H7 (cell line): ENCODE results near the gene INAFM1. TPM values are rescaled to one million over a fixed set of nuclear protein-coding genes. Genes with fewer than 3 reads are reported as not detected.
"Not testable (repeated sequence)": the region's sequence is repeated elsewhere in the genome, so short reads cannot be mapped to it uniquely, and the experiment has no call there.

Experiments
- DNase-seq: peaks from one replicate; pipeline ENCODE4 v3.0.0; 2012
- H3K27me3 ChIP-seq: 2 replicates; pipeline ENCODE4 v1.6.0; 2011; ENCODE audit warnings: mild to moderate bottlenecking, low read length; ENCODE audit not compliant: control insufficient read depth, insufficient read depth
- H3K36me3 ChIP-seq: replicated peaks from 2 replicates; pipeline ENCODE4 v1.5.1; 2011; ENCODE audit warnings: low read length; ENCODE audit not compliant: control insufficient read depth, insufficient read depth
- H3K4me3 ChIP-seq: 2 replicates; pipeline ENCODE4 v1.5.1; 2011; ENCODE audit warnings: low read depth, mild to moderate bottlenecking, control low read depth, low read length, moderate library complexity; ENCODE audit not compliant: insufficient read depth
- total RNA-seq: library from RNA; depleted of rRNA; stranded (reverse); fragments of >200 nt; shearing (Covaris generic); gene quantifications from 2 replicates; pipeline ENCODE4 v1.2.3, GENCODE V29; 2014

The INAFM1 gene
- total RNA-seq, 1 experiment from 2014 or later = 2.0 TPM

DNA sequence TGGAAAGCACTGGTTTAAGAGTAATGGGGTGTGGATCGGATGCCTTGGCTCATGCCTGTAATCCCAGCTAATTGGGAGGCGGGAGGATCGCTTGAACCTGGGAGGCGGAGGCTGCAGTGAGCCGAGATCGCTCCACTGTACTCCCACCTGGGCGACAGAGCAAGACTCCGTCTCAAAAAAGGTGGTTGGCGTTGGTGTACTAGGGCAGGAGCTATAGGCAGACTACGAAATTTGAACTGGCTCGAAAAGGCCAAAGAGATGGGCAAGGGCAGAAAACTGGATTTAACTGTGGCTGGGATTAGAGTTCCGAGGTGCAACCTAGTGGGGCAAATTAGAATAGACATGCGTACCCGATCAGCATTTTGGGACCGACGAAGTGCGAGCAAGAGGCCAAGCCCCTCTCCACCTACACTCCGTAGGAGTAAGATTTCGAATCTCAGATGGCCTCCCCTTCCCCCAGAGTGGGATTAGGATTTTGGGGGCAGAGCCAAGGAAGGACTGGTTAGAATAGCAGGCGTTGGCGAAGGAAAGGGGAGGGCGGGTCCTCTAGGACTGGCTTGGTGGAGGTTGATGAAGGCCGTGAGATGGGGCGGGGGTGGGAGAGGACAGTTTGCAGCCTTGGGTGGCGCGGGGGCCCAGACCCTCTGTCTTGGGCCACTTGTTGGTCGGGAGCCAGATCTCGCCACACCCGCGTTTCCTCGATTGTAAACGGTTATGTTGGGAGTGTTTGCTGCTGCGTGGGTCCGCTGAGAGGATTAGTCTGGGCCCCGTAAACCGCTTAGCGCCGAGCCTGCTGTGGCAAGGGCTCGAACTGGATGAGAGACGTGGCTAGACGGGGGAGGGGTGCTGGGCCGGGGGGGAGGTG, 2.0 kb upstream of the INAFM1 start:
- peak; percentile 75 for DNase-seq
- peaks cover 11% of the 10 kb centered on the region for H3K27me3 ChIP-seq
- peaks cover 1% of the 10 kb centered on the region for H3K36me3 ChIP-seq
- H3K4me3 ChIP-seq = peak overlapping the region; percentile 78

DNA sequence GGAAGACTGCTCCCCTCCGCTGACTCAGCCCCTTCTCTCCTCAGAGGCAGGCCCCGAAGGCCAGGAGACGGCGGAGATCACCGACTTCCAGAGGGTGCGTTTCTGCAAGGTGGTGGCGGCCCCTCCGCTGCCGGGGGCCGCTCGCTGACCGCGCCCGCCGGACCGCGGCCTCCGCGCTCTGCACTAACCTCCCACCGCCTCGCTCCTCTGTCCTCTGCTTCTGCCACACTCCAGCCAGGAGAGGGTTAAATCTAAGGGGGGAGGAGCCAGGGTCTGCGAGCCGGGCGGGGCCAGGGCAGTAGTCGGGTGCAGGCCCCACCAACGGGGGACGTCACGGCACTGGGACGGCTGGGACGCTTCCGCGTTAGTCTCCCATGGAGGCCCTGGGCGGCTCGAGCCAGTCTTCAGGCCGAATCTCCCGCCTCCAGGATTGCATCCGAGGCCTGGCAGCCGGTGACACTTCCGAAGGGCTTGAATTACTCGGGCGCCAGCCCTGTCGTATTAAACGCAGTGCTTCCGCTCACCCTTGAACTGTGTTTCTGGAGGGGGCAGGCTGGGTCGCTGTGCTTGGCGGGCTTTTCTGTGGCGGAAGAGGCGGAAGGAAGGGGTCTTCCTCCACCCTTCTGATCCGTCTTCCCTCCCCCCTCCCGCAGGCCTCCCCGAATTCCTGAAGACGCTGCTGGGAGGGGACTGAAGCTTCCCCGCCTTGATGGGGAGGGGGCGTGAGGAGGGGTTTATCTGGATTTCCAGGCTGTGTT, 1.2 kb upstream of the INAFM1 start:
- Histone ChIP-seq H3K4me3 (peak overlapping the region; percentile 78), H3K36me3 (peaks cover 1% of the 10 kb centered on the region), H3K27me3 (peaks cover 11% of the 10 kb centered on the region)
- peak; percentile 98 for DNase-seq

DNA sequence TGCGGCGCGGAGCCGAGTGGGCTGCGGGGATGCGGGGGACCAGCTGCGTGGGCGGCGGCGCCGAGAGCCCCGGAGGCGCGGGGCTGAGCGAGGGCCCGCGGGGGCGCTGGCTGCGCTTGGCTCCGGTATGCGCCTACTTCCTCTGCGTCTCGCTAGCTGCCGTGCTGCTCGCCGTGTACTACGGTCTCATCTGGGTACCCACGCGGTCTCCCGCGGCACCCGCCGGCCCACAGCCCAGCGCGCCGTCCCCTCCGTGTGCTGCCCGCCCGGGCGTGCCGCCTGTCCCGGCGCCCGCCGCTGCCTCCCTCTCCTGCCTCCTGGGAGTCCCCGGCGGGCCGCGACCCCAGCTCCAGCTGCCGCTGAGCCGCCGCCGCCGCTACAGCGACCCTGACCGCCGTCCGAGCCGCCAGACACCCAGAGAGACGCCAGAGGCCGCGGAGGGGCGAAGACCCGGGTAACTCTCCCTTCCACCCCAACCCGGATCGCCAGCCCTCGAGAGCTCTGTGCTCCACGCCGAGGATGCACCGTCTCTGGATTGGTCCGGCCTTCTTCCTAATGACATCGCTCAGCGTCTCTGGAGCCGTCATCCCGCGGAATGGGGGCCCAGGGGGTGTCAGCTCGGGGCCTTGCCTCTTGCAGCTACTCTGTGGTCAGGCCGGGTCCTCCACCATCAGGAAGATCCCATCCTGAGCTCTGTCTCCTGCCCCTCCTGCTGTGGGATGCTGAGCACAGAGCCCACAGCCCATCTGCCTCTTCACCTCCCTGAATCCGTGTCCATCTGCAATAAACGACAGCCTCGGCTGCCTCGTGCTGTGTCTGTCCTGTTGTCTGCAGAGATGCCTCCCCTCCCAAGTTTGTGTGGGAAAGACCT, 441 bp downstream of the INAFM1 start:
- peaks cover 11% of the 10 kb centered on the region for H3K27me3 ChIP-seq
- peak; percentile 80 for DNase-seq
- peak overlapping the region; percentile 57 for H3K4me3 ChIP-seq
- peaks cover 1% of the 10 kb centered on the region for H3K36me3 ChIP-seq

DNA sequence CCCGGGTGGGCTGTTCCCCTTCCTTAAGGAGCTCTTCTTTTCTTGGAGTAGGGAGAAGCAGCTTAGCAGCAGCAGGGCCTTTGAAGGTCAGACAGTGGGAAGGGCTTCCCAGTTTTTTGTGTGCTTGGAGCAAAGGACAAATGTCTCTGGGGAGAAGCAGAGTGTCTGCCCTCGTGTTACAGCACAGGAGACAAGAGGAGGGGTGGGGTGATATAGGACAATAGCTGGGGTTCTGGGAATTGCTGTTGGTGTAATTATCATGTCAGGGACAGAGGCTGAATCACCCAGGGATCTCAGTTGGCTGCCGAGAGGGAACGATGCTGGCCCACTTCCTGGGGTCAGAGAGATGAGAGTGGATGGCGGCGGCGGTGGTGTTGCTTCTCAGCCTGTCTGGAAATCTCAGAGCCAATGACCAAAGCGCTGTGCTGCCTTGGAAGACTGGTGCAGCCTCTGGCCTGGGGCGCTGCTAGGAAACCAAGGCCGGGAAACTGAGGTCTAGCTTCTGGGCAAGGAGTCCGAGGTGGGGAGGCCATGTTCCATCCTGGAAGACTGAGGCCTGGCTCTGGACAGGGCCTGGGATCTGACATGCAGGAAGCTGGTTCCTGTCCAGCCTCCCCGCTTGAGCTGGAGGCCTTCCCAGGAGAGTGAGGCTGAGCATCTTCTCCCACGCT, 1.2 kb downstream of the INAFM1 start:
- peak; percentile 9 for DNase-seq
- peaks cover 11% of the 10 kb centered on the region for H3K27me3 ChIP-seq
- no peak overlapping the region for H3K4me3 ChIP-seq
- peaks cover 1% of the 10 kb centered on the region; the same call in 1 of the 2 replicates for H3K36me3 ChIP-seq

DNA sequence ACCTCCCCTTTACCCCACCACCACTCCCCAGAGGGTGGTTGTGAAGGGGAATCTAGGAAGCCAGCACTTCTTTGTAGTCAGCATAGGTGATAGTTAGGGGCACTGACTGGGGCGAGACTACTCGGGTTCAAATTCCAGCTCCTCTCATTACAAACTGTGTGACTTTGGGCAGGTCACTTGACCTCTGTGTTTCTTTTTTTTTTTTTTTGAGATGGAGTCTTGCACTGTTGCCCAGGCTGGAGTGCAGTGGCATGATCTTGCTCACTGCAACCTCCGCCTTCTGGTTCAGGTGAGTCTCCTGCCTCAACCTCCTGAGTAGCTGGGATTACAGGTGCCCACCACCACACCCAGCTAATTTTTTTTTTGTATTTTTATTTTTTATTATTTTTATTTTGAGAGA, 1.8 kb downstream of the INAFM1 start:
- not testable (repeated sequence) for DNase-seq, H3K4me3 ChIP-seq, H3K36me3 ChIP-seq
- peaks cover 11% of the 10 kb centered on the region for H3K27me3 ChIP-seq

DNA sequence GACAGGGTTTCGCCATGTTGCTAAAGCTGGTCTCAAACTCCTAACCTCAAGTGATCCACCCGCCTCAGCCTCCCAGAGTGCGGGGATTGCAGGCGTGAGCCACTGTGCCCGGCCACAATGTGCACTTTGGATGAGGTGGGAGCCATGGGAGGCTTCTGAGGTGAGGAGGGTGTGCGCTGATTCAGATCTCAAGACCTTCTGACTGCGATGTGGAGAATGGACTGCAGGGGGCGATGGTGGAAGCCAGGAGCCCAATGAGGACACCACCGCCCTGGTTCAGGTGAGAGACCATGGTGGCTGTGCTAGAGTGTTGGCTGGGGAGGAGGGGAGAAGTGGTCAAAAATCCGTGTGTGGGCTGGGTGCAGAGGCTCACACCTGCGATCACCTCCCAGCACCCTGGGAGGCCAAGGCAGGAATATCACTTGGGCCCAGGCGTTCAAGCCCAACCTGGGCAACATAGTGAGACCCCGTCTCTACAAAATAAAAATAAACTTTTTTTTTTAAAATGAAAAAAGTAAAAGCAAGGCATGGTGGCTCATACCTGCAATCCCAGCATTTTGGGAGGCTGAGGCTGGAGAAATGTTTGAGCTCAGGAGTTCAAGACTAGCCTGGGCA, 5.6 kb downstream of the INAFM1 start:
- Histone ChIP-seq H3K36me3 (no peaks in the 10 kb centered on the region), H3K27me3 (peaks cover 8% of the 10 kb centered on the region), H3K4me3 (no peak overlapping the region)
- peak; percentile 78 for DNase-seq

DNA sequence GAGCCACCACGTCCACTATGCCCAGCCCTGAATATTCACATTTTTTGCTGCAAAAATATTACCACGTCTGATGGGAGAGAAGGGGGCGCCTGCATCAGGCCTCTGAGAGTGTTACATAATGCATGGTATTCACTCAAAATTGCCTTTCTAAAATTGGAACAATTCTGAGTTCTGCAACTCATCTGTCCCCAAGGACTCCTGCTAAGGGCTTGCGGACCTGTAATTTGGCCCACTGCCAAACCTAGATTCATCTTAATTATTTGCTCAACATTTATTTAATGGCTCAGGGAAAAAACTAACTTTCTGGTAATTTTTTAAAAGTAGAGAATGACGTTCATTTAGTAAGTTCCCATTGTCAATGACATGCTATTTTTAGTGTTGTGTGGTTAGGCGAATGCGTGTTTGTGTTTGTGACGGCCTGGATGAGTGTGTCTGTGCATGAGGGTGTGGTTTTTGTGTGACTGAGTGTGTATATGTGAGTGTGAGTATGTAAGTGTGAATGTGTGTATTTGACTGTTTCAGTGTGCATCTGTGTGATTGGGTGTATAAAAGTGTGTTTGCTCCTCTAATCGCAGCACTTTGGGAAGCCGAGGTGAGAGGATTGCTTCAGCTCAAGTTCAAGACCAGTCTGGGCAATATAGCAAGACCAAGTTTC, 8.8 kb downstream of the INAFM1 start:
- Histone ChIP-seq H3K36me3 (no peaks in the 10 kb centered on the region), H3K4me3 (no peak overlapping the region), H3K27me3 (no peaks in the 10 kb centered on the region)
- no peak for DNase-seq

DNA sequence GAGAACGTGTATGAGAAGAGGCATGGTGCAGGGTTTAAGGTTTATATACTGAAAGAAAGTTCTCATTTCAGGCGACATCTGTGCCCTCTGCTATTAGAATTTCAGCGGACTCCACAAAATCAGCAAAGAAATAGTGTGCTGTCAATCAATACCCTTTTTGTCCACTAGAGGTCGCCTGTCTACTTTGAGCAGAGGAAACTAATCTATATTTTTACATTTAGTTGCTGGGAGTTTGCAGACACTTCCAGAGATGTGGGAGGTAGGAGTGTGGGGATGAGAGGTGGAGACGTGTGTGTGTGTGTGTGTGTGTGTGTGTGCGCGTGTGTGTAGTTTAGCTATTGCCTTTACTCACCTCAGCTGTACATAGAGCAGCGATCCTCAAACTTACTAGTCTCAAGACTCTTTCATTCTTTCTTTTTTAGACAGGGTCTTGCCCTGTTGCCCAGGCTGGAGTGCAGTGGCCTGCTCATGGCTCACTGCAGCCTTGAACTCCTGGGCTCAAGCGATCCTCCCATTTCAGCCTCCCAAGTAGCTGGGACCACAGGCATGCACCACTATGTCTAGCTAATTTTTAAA, 9.7 kb downstream of the INAFM1 start:
- Histone ChIP-seq H3K27me3 (no peaks in the 10 kb centered on the region), H3K36me3 (no peaks in the 10 kb centered on the region), H3K4me3 (no peak overlapping the region)
- peak; percentile 64 for DNase-seq

DNA sequence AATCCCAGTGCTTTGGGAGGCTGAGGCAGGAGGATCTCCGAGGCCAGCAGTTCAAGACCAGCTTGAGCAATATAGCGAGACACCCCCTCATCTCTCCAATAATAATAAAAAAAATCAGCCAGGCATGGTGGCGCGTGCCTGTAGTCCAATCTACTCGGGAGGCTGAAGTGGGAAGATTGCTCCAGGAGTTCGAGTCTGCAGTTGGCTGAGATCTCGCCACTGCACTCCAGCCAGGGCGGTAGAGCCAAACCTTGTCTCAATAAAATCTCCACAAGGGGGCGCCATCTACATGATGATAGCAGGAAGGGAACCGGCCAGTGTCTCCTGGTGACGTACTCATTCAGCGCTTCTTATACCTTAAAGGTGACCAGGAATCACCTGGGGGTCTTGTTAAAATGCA, 21.4 kb downstream of the INAFM1 start:
- H3K27me3 ChIP-seq = no peaks in the 10 kb centered on the region
- no peak overlapping the region for H3K4me3 ChIP-seq
- DNase-seq = peak; percentile 85
- no peaks in the 10 kb centered on the region for H3K36me3 ChIP-seq

DNA sequence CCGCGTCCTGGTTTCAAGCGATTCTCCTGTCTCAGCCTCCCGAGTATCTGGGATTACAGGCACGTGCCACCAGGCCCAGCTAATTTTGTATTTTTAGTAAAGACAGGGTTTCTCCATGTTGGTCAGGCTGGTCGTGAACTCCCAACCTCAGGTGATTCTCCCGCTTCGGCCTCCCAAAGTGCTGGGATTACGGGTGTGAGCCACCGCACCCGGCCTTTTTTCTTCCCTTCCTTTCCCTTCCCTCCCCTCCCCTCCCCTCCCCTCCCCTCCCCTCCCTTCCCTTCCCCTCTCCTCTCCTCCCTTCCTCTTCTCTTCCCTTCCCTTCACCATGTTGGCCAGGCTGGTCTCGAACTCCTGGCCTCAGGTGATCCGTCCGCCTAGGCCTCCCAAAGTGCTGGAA, 26.2 kb downstream of the INAFM1 start:
- not testable (repeated sequence) for H3K36me3 ChIP-seq, DNase-seq, H3K4me3 ChIP-seq, H3K27me3 ChIP-seq

DNA sequence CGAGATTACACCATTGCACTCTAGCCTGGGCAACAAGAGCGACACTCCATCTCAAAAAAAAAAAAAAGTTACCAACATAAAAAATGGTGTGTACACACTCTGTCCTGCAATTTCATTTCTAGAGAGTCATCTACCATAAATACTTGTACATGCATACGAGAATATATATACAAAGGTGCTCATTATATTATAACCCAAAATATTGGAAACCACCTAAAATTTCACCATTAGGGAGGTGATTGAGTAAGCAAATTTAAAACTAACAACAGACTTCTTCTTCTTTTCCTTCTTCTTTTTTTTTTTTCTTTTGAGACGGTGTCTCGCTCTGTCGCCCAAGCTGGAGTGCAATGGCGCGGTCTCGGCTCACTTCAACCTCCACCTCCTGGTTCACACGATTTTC, 27.6 kb downstream of the INAFM1 start:
- Histone ChIP-seq H3K27me3 (no peaks in the 10 kb centered on the region), H3K4me3 (no peak overlapping the region)
- DNase-seq = no peak

DNA sequence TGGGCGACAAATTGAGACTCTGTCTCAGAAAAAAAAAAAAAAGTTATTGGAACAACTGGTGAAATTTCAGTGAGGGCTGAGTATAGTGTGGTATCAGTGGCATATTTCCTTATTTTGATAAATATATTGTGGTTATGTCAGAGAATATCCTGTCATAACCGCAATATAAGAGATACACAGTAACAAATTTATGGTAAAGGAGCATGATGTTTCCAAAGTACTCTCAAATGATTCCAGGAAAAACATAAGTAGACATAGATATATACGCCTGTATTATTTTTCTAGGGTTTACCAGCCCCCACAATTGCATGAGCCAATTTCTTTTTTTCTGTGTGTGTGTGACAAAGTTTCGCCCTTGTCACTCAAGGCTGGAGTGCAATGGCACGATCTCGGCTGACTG, 29.3 kb downstream of the INAFM1 start:
- DNase-seq = no peak
- Histone ChIP-seq H3K4me3 (no peak overlapping the region), H3K36me3 (no peaks in the 10 kb centered on the region), H3K27me3 (no peaks in the 10 kb centered on the region)

More for the DNA sequence above, 27.6 kb downstream of the INAFM1 start:
- H3K36me3 ChIP-seq = no peaks in the 10 kb centered on the region

DNA sequence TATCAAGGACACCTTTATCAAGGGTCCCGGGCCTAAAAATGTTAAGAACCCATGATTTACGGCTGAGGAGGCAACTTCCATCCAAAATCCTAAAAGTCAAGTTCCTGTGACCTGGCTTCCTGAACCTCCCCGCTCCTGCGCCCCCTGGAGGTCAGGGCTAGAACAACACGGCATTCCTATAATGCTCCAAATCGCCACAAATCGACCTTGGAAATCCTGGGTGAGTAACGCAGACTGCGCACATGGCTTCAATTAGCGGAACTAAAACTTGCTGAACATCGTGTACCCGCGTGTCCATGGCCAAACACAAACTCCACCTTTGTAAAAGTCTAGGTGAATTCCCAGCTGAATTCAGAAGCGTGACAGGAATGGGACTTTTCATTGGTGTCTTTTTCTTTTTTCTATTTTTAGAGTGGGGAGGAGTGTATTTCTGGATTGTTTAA, 30.6 kb downstream of the INAFM1 start:
- peak; percentile 85 for DNase-seq
- Histone ChIP-seq H3K27me3 (no peaks in the 10 kb centered on the region), H3K36me3 (no peaks in the 10 kb centered on the region), H3K4me3 (no peak overlapping the region)
